ENCODE data around the gene HLCS. TPM values are rescaled to one million over a fixed set of nuclear protein-coding genes. Genes with fewer than 3 reads are reported as not detected.

HLCS gene
- total RNA-seq, 1 experiment from 2014 or later, result 12.7 TPM

DNA sequence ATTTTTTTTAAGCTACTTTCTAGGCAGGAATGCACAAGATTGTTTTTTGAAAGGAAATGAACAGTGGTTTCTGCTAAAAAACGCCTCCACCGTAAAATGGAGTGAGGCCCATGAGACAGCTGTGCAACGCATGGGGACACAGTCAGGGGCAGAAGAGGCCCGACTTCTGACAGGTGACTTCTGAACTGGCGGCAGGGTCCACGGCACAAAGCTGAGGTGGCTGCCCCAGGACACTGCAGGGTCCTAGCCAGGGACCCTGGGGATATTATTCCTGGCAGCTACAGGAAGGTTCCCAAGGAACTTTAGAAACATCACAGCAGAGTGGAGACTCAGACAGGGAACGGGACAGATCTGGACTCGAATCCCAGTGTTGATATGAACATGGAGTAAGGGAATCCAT lies 192.5 kb downstream of the HLCS start:
- H2BK20ac ChIP-seq (ENCODE audit: low read depth, low read length, poor library complexity, severe bottlenecking), result no peak overlapping the region
- no peaks in the 10 kb centered on the region for H3K23me2 ChIP-seq (ENCODE audit: insufficient read length, low read depth, low read length, poor library complexity, severe bottlenecking)
- Mint-ChIP-seq H3K27ac (no peak overlapping the region), H3K4me3 (no peak overlapping the region), H3K27me3 (ENCODE audit: low read depth) (no peaks in the 10 kb centered on the region), H3K4me1 (peaks cover under 1% of the 10 kb centered on the region in 2 experiments; a peak in 3 of 4 replicates), H3K36me3 (ENCODE audit: insufficient read depth in 1 of 3, low read depth in 3 of 3) (no peaks in the 10 kb centered on the region), H3K9me3 (no peaks in the 10 kb centered on the region)
- H4K91ac ChIP-seq (ENCODE audit: insufficient read length, low read depth, low read length), result peak overlapping the region; percentile 41
- H3K4me2 ChIP-seq (ENCODE audit: insufficient read depth, insufficient read length, low read length), result no peak overlapping the region
- H3K27me3 ChIP-seq (ENCODE audit: insufficient read depth, low read length), result no peaks in the 10 kb centered on the region
- no peak overlapping the region for H3K4ac ChIP-seq (ENCODE audit: low read depth, low read length)
- no peaks in the 10 kb centered on the region for H3K79me1 ChIP-seq (ENCODE audit: insufficient read depth, low read depth, low read length, poor library complexity, severe bottlenecking)
- H2BK12ac ChIP-seq (ENCODE audit: insufficient read length, low read depth, low read length), result no peak overlapping the region
- H3K79me2 ChIP-seq (ENCODE audit: insufficient read depth, low read length), result no peaks in the 10 kb centered on the region
- no peak overlapping the region for H3T11ph ChIP-seq (ENCODE audit: low read length)
- no peak overlapping the region for H2BK15ac ChIP-seq (ENCODE audit: low read depth, low read length)
- no peak overlapping the region for H3K27ac ChIP-seq (ENCODE audit: insufficient read length, low read depth, low read length)
- H3K14ac ChIP-seq (ENCODE audit: insufficient read depth, low read length), result no peak overlapping the region
- H4K20me1 ChIP-seq (ENCODE audit: control insufficient read depth, insufficient read depth, insufficient read length), result no peaks in the 10 kb centered on the region
- TF ChIP-seq, protein P1, sequence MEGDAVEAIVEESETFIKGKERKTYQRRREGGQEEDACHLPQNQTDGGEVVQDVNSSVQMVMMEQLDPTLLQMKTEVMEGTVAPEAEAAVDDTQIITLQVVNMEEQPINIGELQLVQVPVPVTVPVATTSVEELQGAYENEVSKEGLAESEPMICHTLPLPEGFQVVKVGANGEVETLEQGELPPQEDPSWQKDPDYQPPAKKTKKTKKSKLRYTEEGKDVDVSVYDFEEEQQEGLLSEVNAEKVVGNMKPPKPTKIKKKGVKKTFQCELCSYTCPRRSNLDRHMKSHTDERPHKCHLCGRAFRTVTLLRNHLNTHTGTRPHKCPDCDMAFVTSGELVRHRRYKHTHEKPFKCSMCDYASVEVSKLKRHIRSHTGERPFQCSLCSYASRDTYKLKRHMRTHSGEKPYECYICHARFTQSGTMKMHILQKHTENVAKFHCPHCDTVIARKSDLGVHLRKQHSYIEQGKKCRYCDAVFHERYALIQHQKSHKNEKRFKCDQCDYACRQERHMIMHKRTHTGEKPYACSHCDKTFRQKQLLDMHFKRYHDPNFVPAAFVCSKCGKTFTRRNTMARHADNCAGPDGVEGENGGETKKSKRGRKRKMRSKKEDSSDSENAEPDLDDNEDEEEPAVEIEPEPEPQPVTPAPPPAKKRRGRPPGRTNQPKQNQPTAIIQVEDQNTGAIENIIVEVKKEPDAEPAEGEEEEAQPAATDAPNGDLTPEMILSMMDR (conservative IDR thresholded peaks at IDR 0.05), result no peak
- H2BK5ac ChIP-seq (ENCODE audit: insufficient read length, low read length), result no peak overlapping the region
- no peak overlapping the region for H4K5ac ChIP-seq (ENCODE audit: insufficient read length, low read depth, low read length)
- WGBS (ENCODE audit: extremely low coverage, insufficient read length, low lambda C conversion rate), result no CpG with 5 or more reads among the region's 8 CpGs
- H3K23ac ChIP-seq (ENCODE audit: insufficient read length, low read depth, low read length), result no peak overlapping the region
- H3K4me1 ChIP-seq (ENCODE audit: insufficient read depth, low read length), result no peaks in the 10 kb centered on the region
- no peak overlapping the region for H4K8ac ChIP-seq (replicated peaks; ENCODE audit: insufficient read length, low read depth, low read length)
- DNase-seq, result no peak
- no peak overlapping the region for H3K18ac ChIP-seq (ENCODE audit: insufficient read length, low read depth, low read length)
- H3K9me3 ChIP-seq (ENCODE audit: control insufficient read depth, low read depth, low read length), result no peaks in the 10 kb centered on the region
- no peak overlapping the region for H3K9ac ChIP-seq (ENCODE audit: extremely low read depth, insufficient read length, low read length)
- H2BK120ac ChIP-seq (ENCODE audit: low read depth, low read length, poor library complexity, severe bottlenecking), result no peak overlapping the region
- no peak overlapping the region for H2AK5ac ChIP-seq (ENCODE audit: insufficient read length, low read length)
- no peak overlapping the region for H3K56ac ChIP-seq (ENCODE audit: insufficient read length, low read depth, low read length)
- H2AFZ ChIP-seq (ENCODE audit: low read length), result no peak overlapping the region

All from H9 (cell line).